ENCODE data around the gene AGTPBP1.

Gene AGTPBP1

DNA sequence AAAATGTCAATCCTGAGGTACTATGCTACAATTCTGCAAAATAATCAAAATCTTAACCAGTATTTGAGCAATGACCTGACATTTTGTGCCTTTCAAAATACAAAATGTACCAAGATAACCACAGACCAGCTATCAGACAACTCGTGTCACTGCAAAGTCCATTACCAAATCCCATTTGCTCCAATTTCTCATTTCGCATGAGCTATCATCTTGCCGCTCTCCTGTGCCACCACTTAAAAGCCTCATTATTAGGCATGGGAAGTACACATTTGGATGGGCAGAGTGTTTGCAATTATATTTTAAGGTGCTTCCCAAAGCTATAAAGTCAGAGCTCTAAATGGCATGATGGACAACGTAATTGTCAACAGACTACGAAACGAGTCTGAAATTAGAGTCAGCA lies 205.2 kb downstream of the AGTPBP1 start:
- H3K4me3 ChIP-seq (ENCODE audit: low read depth, low read length) = no peak overlapping the region
- TF ChIP-seq, protein P1, sequence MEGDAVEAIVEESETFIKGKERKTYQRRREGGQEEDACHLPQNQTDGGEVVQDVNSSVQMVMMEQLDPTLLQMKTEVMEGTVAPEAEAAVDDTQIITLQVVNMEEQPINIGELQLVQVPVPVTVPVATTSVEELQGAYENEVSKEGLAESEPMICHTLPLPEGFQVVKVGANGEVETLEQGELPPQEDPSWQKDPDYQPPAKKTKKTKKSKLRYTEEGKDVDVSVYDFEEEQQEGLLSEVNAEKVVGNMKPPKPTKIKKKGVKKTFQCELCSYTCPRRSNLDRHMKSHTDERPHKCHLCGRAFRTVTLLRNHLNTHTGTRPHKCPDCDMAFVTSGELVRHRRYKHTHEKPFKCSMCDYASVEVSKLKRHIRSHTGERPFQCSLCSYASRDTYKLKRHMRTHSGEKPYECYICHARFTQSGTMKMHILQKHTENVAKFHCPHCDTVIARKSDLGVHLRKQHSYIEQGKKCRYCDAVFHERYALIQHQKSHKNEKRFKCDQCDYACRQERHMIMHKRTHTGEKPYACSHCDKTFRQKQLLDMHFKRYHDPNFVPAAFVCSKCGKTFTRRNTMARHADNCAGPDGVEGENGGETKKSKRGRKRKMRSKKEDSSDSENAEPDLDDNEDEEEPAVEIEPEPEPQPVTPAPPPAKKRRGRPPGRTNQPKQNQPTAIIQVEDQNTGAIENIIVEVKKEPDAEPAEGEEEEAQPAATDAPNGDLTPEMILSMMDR (IDR thresholded peaks at IDR 0.05; ENCODE audit: borderline replicate concordance, insufficient read depth, low read depth, low read length) = no peak

DNA sequence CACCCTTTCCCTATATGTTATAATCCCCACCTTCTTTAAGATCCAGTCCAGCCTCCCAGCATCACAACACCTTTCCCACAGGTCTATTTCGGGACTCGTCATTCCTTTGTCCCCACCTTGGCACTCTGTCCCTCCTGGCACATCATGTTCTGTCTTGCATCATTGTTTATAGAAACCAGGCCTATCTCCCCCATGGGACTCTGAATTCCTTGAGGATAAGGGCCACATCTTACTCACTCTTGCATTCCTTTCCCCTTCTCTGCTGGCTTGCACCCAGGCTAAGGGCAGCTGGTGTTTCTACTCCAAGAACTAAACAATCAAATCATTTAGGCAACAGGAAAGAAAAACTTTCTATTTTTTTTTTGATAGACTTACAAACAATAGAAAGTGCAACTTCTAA lies 205.7 kb downstream of the AGTPBP1 start:
- no peak overlapping the region for H3K4me3 ChIP-seq (ENCODE audit: low read depth, low read length)
- TF ChIP-seq, protein P1 (IDR thresholded peaks at IDR 0.05; ENCODE audit: borderline replicate concordance, insufficient read depth, low read depth, low read length) = no peak

DNA sequence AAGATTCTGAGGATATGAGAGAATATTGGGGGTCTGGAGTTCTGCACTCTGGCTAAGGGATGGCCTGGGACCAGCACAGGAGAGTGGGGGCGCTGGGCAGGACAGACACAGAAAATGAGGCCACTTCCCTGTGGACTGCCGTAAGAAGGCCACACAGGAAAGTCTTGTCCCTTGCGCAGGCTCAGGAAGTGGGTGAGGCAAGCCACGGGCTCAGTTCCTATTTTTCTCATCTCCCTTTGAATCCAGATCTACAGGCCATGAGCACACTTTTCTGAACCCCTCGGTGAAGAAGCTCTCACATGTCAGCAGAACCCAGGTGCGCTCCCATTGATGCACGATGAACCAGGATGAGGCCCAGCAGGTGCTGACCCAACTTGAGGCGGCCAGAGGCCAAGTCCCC lies 207.4 kb downstream of the AGTPBP1 start:
- TF ChIP-seq, protein P1 (IDR thresholded peaks at IDR 0.05; ENCODE audit: borderline replicate concordance, insufficient read depth, low read depth, low read length) = no peak
- H3K4me3 ChIP-seq (ENCODE audit: low read depth, low read length) = no peak overlapping the region

DNA sequence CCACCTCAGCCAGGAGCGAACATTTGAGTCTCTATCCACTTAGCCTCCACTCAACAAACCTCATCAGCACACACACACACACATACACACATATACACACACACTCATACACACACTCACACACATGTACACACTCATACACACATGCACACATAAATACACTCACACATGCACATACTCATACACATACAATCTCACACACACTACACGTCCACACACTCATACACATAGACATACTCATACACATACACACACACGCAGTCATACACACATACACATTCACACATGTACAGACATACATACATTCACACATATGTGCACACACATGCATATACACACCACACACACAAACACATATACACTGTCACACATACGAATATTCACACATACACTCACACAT lies 208.2 kb downstream of the AGTPBP1 start:
- TF ChIP-seq, protein P1 (IDR thresholded peaks at IDR 0.05; ENCODE audit: borderline replicate concordance, insufficient read depth, low read depth, low read length) = no peak

DNA sequence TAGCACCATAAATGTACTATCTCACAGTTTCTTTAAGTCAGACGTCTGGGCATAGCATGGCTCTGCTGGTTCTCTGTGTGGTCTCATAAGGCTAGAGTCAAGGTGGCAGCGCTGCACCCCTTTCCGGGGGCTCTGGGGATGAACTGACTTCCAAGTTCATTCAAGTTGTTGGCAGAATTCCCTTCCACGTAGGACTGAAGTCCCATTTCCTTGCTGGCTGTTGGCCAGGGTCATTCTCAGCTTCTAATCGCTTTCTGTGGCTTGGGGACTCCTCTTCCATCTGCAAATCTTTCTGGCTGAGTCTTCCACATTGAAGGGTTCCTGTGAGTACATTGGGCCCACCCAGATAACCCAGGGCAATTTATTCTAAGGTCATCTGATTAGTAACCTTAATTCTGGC lies 211.0 kb downstream of the AGTPBP1 start:
- no peak overlapping the region for H3K4me3 ChIP-seq (ENCODE audit: low read depth, low read length)
- TF ChIP-seq, protein P1 (IDR thresholded peaks at IDR 0.05; ENCODE audit: borderline replicate concordance, insufficient read depth, low read depth, low read length) = no peak

More for the DNA sequence above, 208.2 kb downstream of the AGTPBP1 start:
- H3K4me3 ChIP-seq (ENCODE audit: low read depth, low read length) = no peak overlapping the region

DNA sequence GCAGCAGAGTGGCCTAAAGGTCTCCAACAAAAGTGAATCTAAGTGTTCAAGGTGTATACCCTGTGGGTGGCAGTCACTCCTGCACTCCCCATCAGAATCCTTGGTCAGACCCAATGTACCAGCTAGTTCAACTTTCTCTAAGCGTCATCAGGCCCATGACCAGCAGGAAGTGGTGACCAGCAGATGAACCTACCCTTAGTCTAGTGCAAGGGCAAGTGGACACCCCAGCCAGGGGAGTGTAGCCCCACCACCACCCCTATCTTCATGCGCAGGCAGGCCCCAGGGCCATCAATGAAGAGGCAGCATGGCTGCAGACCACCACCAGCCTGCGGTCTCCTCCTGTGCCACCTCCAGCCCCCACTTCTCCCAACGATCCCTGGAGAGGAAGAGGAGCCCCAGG lies 213.1 kb downstream of the AGTPBP1 start:
- no peak overlapping the region for H3K4me3 ChIP-seq (ENCODE audit: low read depth, low read length)
- TF ChIP-seq, protein P1 (IDR thresholded peaks at IDR 0.05; ENCODE audit: borderline replicate concordance, insufficient read depth, low read depth, low read length) = no peak

DNA sequence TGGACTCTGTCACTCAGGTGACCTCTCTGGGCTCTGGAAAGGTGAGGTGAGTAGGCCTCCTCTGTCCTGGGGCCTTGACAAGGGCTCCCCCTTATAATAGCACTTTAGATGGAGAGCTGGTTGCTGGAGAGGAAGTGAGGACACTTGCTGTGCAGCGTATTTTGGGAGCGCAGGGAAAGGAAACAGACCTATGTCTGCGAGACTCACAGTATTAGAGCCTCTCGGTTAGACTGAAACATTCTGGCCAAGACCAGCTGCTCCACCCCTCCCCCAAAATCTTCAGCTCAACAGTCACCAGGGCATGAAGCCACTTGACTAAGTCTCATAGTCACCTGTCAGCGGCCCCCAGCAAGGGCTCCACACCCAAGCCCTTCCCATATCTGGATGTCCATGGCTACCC lies 213.6 kb downstream of the AGTPBP1 start:
- TF ChIP-seq, protein P1 (IDR thresholded peaks at IDR 0.05; ENCODE audit: borderline replicate concordance, insufficient read depth, low read depth, low read length) = no peak
- H3K4me3 ChIP-seq (ENCODE audit: low read depth, low read length) = no peak overlapping the region
